Suprapubic skin (tissue), 4 donors: Measurements from ENCODE around the gene STAC3. TPM values are rescaled to one million over a fixed set of nuclear protein-coding genes. Genes with fewer than 3 reads are reported as not detected.

Source experiments
- DNase-seq, 2 donors: peaks; one replicate each; pipeline ENCODE4 v3.0.0-alpha.2; 2019; ENCODE audit warnings: low spot score in 2 of 2
- H3K27ac ChIP-seq: fragments of 200-600 bp; sonication (generic); one replicate; pipeline ENCODE4 v1.5.1; 2019
- H3K27me3 ChIP-seq: fragments of 200-600 bp; sonication (generic); one replicate; pipeline ENCODE4 v1.5.1; 2019
- H3K36me3 ChIP-seq: fragments of 200-600 bp; sonication (generic); one replicate; pipeline ENCODE4 v1.5.1; 2019
- H3K4me1 ChIP-seq: fragments of 200-600 bp; sonication (generic); one replicate; pipeline ENCODE4 v1.5.1; 2019
- H3K4me3 ChIP-seq: fragments of 200-600 bp; sonication (generic); one replicate; pipeline ENCODE4 v1.5.1; 2019; ENCODE audit warnings: mild to moderate bottlenecking
- H3K9me3 ChIP-seq: fragments of 200-600 bp; sonication (generic); one replicate; pipeline ENCODE4 v1.5.1; 2019
- EP300 ChIP-seq: sonication (generic); formaldehyde crosslinking; IDR thresholded peaks from one replicate; pipeline ENCODE4 v1.6.1; 2017; ENCODE audit warnings: antibody characterized with exemption
- POLR2A ChIP-seq, 2 donors: fragments of 450-650 bp; IDR thresholded peaks; one replicate each; pipeline ENCODE4 v1.6.1; 2017; ENCODE audit warnings: antibody characterized with exemption in 2 of 2, mild to moderate bottlenecking in 2 of 2, moderate library complexity in 2 of 2
- POLR2AphosphoS5 ChIP-seq, 3 donors: sonication (generic); formaldehyde crosslinking; IDR thresholded peaks; one replicate each; pipeline ENCODE4 v1.6.1; 2017; ENCODE audit warnings: antibody characterized with exemption in 3 of 3
- WGBS: methylation state at CpG from one replicate; pipeline ENCODE4 v1.1.5; 2018; 5-methylcytosine and 5-hydroxymethylcytosine counted together
- total RNA-seq, 4 donors: library from RNA; depleted of rRNA; stranded (reverse); fragments of >200 nt; gene quantifications; one replicate each; pipeline ENCODE4 v1.1.0, GENCODE V29; 2016
- TF ChIP-seq, protein P1 (sequence below), 2 donors: fragments of 200-600 bp in 1 of 2; fragments of 450-650 bp in 1 of 2; sonication (generic) in 1 of 2; IDR thresholded peaks; one replicate each; pipeline ENCODE4 v1.5.1; 2016 to 2019; ENCODE audit warnings: antibody characterized with exemption in 2 of 2, mild to moderate bottlenecking in 1 of 2, moderate library complexity in 1 of 2

STAC3 gene
- total RNA-seq, 4 donors from 2014 or later, result 1.7 to 3.0 (median 2.1) TPM

- Histone ChIP-seq H3K4me3 (peak overlapping the region; percentile 56), H3K27ac (no peak overlapping the region), H3K9me3 (no peaks in the 10 kb centered on the region), H3K36me3 (no peaks in the 10 kb centered on the region), H3K27me3 (peaks cover 66% of the 10 kb centered on the region), H3K4me1 (peaks cover 81% of the 10 kb centered on the region)
- 25% methylated on average over 6 of the region's 19 CpGs for WGBS
- TF ChIP-seq EP300, result no peak
- peak in 1 of 2 donors; percentile 70 for DNase-seq
Observed at GRCh38 chr12:57240926-57241401, 10.0 kb downstream of the STAC3 start.

DNA sequence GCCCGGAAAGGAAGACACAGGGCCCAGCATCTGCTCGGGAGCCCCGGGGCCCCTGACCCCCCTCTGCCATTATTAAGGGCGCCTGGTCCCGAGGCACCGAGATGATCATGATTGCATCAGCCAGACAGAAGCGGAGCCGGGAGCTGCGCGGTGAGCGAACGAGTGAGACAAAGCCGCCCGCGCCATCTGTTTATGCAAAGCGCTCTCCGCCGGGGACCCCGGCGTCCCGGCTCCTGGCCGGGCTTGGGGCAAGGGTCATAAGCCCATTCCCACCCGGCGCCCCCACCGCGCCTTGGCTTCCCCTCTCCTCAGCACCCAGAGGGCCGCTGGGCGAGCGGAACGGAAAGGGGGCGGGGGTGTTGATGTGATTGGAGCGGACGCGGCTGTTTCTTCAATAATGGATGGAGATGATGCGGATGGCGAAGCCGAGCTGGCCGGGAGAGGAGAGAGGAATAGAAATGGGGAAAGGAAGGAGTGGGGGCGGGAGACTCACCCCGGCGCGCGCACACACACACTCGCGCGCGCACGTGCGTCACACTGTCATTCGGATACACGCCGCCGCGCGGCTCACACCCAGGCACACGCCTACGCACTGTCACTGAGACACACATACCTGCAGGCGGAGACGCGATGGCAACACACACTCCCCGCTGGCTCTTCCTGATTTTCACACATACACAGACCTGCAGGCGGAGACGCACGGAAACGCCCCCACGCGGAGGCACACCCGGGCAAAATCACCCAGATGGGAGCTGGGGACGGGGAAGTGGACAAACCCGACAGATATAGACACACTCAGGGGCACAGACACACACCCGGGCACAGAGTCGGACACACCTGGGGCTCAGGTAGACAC is 10.7 kb downstream of the STAC3 start:
- Histone ChIP-seq H3K9me3 (no peaks in the 10 kb centered on the region), H3K4me1 (peaks cover 88% of the 10 kb centered on the region), H3K27ac (no peak overlapping the region), H3K27me3 (peaks cover 66% of the 10 kb centered on the region), H3K36me3 (no peaks in the 10 kb centered on the region), H3K4me3 (peak overlapping the region; percentile 56)
- TF ChIP-seq POLR2A (IDR thresholded peaks at IDR 0.05), result no peak
- TF ChIP-seq, protein P1, sequence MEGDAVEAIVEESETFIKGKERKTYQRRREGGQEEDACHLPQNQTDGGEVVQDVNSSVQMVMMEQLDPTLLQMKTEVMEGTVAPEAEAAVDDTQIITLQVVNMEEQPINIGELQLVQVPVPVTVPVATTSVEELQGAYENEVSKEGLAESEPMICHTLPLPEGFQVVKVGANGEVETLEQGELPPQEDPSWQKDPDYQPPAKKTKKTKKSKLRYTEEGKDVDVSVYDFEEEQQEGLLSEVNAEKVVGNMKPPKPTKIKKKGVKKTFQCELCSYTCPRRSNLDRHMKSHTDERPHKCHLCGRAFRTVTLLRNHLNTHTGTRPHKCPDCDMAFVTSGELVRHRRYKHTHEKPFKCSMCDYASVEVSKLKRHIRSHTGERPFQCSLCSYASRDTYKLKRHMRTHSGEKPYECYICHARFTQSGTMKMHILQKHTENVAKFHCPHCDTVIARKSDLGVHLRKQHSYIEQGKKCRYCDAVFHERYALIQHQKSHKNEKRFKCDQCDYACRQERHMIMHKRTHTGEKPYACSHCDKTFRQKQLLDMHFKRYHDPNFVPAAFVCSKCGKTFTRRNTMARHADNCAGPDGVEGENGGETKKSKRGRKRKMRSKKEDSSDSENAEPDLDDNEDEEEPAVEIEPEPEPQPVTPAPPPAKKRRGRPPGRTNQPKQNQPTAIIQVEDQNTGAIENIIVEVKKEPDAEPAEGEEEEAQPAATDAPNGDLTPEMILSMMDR (IDR thresholded peaks at IDR 0.05), result no peak
- TF ChIP-seq POLR2AphosphoS5 (IDR thresholded peaks at IDR 0.05), result no peak
- no peak for TF ChIP-seq EP300
- WGBS, result under 1% methylated on average over 57 of the region's 72 CpGs
- peak in 1 of 2 donors; percentile 74 for DNase-seq

DNA sequence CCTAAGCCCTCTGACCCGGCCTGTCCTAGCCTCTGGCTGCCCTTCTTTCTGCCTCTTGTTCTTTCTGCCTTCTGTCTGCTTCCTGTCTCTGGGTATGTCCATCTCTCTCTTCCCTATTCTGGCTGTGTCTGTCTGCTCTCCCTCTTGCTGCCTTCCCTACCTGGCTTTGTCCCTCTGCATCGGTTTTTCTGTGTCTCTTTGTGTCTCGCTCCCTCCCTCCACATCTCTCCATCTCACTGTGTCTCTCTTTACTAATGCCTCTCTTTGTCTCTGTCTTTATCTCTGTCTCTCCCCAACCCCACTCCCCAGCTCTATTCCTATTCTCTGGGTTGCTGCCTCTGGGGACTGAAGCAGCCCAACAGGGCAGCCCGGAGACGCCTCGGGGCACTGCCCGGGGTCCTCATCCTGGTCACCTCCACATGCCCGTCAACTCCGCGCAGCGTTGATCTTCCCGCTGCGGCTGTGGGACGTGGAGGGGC is 11.4 kb downstream of the STAC3 start:
- no peak overlapping the region for H3K27ac ChIP-seq

GRCh38 chr12:57238854-57239554 is 12.0 kb downstream of the STAC3 start:
- DNase-seq, result peak; percentile 93
- Histone ChIP-seq H3K4me3 (peak overlapping the region; percentile 56), H3K36me3 (peaks cover 8% of the 10 kb centered on the region), H3K4me1 (peaks cover 96% of the 10 kb centered on the region), H3K27me3 (peaks cover 61% of the 10 kb centered on the region), H3K9me3 (no peaks in the 10 kb centered on the region), H3K27ac (no peak overlapping the region)
- TF ChIP-seq POLR2A (IDR thresholded peaks at IDR 0.05) (no peak), EP300 (no peak), POLR2AphosphoS5 (IDR thresholded peaks at IDR 0.05) (peak in 1 of 3 donors; percentile 21)
- TF ChIP-seq, protein P1 (IDR thresholded peaks at IDR 0.05), result peak; percentile 100
- 4% methylated on average over 14 of the region's 47 CpGs for WGBS

More for the DNA sequence above, 11.4 kb downstream of the STAC3 start:
- Histone ChIP-seq H3K4me3 (peak overlapping the region; percentile 56), H3K9me3 (no peaks in the 10 kb centered on the region), H3K4me1 (peaks cover 95% of the 10 kb centered on the region), H3K27me3 (peaks cover 66% of the 10 kb centered on the region), H3K36me3 (peaks cover 2% of the 10 kb centered on the region)
- under 1% methylated on average over 14 of the region's 14 CpGs for WGBS
- TF ChIP-seq EP300 (no peak), POLR2A (IDR thresholded peaks at IDR 0.05) (no peak)
- TF ChIP-seq, protein P1 (IDR thresholded peaks at IDR 0.05), result no peak
- no peak for DNase-seq

DNA sequence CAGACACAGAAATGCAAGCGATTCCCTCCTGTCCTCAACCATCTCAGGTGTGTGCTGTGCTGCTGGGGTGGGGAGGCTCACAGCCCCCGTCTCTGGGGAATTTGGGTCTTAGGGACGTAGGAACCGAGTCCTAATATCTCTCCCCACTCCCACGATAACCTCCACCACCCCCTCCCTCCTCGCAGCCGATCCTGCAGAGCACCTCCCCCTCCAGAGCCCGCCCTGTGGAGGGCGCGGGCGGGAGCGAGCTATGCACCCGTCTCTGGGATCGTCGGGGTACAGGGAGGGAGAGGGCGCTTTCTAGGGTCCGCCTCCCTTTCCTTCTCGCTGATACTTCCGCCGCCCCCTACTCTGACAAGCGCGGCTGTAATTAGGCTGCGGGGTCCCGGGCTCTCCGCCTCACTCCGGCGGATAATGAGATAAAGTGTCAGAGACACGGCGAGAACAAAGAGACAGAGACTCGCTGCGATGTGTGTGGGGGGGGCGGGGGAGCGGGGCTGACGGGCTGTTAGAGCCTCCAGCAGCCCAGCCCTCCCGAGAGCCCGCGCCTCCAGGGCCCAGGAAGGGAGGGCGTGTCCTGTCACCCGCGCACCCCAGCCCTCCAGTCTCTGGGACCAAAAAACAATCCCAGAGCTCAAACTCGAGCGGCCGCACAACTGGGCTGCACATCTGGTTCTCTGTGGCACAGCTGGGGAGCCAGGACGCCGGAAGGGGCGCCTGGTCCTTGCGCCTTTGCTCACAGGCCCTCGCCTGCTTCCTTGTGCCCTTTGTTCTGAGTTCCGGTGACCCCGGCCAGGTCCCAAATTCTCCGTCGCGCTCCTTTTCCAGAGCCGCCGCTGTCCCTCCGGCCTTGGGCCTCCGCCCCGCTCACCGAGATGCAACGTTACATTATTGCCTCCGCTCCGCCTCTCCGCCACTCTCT is 12.8 kb downstream of the STAC3 start:
- H3K4me3 ChIP-seq, result peak overlapping the region; percentile 56
- peaks cover 57% of the 10 kb centered on the region for H3K27me3 ChIP-seq
- TF ChIP-seq EP300 (no peak), POLR2AphosphoS5 (IDR thresholded peaks at IDR 0.05) (no peak), POLR2A (IDR thresholded peaks at IDR 0.05) (no peak)
- TF ChIP-seq, protein P1 (IDR thresholded peaks at IDR 0.05), result no peak
- 5% methylated on average over 41 of the region's 63 CpGs for WGBS
- H3K27ac ChIP-seq, result no peak overlapping the region
- H3K36me3 ChIP-seq, result peaks cover 16% of the 10 kb centered on the region
- H3K4me1 ChIP-seq, result peaks cover 88% of the 10 kb centered on the region
- no peaks in the 10 kb centered on the region for H3K9me3 ChIP-seq
- DNase-seq, result peak in 1 of 2 donors; percentile 70
